T-helper 22 cell (primary cell): ENCODE measurements around the gene IL17RE.
"Not testable (repeated sequence)": the region's sequence is repeated elsewhere in the genome, so short reads cannot be mapped to it uniquely, and the experiment has no call there.

Source experiments
- DNase-seq: peaks from one replicate; pipeline ENCODE4 v3.0.0-alpha.2; 2020; ENCODE audit warnings: low read depth

The IL17RE gene

DNA sequence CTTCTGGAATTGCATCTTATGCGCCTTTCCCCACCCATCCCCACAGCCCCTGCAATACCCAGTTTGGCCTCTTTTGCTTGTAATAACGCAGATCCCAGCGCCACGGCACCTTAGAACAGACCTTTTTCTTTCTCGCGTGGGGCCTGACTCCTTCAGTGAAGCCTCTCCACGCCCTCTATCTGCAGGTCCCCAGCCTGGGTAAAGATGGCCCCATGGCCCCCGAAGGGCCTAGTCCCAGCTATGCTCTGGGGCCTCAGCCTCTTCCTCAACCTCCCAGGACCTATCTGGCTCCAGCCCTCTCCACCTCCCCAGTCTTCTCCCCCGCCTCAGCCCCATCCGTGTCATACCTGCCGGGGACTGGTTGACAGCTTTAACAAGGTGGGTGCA lies 31.6 kb downstream of the IL17RE start:
- DNase-seq = no peak

DNA sequence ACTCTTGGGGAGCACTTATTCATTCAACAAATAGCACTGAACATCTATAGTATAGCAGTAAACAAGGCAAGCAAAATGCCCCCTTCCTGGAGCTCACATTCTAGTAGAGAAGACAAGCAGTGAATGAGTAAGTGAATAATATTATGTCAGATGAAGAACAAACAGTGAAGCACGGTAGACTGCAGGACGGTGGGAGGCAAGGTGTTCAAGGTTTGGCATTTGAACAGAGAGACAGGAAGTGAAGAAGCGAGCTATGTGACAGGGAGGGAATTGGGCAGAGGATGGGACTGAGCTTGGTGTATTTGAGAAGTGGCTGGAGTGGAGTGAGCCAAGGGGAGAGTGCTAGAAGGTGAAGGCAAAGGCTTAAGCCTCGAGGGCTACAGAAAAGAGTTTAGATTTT lies 32.3 kb downstream of the IL17RE start:
- no peak for DNase-seq

DNA sequence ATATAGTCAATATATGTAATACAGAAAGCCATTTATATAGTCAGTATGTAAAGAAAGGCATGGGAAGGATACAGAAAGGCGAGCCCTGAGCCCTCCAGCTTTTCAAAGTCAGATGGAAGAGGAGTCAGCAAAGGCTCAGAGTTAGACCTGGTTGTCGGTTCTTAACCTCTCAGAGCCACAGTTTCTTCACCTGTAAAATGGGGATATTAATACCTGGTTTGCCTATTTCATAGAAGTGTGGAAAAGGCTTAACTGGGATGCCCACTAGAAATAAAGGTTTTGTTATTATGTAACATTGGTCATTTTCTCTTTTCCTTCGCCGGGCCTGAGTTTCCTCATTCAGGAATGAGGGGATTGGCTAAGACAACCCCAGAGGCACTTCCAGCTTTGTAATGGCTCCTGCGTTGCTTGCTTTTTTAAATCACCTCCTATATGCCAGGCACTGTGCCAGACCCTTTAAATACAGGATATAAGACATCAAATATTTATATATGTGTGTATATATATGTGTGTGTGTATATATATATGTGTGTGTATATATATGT lies 33.4 kb downstream of the IL17RE start:
- DNase-seq = no peak

DNA sequence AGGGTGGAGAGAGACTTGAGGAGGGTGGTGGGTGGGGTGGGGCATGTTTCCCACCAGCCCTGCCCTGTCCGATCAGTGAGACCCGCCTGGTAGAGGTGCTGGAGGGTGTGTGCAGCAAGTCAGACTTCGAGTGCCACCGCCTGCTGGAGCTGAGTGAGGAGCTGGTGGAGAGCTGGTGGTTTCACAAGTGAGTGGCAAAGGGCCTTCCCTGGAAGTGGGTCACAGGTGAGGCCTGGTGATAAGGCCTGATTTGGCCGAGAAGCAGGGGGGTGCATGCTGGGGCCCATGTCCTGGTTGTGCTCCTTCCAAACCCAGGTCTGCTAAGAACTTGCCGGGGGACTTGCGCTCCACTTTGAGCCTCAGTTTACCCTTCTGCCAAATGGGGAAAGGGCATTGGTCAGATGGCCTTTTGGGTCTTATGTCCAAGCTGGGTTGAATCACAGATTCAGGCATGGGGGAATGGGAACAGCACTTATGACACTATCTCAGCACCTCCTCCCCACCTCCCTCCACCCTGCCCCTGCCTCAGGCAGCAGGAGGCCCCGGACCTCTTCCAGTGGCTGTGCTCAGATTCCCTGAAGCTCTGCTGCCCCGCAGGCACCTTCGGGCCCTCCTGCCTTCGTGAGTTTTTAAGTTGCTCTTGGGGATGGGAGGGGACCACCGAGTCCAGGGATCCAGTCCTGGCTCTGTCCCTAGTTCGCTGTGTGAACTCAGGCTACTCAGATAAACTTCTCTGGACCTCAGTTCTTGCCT lies 35.0 kb downstream of the IL17RE start:
- DNase-seq = no peak

DNA sequence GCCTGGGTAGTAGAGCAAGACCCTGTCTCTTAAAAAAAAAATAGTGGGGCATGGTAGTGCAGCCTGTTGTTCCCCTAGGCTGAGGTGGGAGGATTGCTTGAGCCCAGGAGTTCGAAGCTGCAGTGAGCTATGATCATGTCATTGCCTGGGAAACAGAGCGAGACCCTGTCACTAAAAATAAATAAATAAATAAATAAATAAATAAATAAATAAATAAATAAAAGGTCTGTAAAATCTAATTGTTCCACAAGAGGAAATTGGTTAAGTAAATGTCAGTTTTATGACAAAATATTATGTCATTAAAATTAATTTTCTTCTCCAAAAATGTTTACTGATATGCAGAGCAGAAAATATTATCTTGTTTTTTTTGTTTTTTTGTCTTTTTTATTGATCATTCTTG lies 36.3 kb downstream of the IL17RE start:
- DNase-seq = no peak

DNA sequence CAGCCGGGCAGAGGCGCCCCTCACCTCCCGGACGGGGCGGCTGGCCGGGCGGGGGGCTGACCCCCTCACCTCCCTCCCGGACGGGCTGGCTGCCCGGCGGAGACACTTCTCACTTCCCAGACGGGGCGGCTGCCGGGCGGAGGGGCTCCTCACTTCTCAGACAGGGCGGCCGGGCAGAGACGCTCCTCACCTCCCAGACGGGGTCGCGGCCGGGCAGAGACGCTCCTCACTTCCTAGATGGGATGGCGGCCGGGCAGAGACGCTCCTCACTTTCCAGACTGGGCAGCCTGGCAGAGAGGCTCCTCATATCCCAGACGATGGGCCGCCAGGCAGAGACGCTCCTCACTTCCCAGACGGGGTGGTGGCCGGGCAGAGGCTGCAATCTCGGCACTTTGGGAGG lies 37.3 kb downstream of the IL17RE start:
- DNase-seq = not testable (repeated sequence)

DNA sequence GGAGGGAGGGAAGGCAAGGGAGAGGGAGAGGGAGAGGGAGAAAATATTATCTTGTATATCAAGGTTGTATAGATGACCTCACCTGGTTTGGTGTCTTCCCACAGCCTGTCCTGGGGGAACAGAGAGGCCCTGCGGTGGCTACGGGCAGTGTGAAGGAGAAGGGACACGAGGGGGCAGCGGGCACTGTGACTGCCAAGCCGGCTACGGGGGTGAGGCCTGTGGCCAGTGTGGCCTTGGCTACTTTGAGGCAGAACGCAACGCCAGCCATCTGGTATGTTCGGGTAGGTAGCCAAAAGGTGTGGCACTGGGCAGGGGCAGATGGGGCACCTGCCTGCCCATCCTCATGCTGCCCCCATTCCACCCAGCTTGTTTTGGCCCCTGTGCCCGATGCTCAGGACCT lies 38.1 kb downstream of the IL17RE start:
- DNase-seq = no peak

DNA sequence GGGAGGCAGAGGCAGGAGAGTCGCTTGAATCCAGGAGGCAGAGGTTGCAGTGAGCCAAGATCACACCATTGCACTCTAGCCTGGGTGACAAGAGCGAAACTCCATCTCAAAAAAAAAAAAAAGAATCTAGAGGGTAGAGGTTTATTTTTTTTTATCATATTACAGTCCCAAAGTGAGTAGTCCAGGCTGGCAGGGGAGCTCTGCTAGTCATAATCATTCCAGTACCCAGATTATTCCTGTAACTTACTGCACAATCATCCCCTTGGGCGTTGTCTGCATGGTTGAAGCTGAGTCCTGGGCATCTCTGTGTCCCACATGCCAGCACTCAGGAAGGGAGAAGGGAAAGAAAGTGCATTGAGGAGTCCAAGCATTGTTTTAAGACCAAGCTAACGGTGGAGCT lies 39.5 kb downstream of the IL17RE start:
- DNase-seq = no peak

DNA sequence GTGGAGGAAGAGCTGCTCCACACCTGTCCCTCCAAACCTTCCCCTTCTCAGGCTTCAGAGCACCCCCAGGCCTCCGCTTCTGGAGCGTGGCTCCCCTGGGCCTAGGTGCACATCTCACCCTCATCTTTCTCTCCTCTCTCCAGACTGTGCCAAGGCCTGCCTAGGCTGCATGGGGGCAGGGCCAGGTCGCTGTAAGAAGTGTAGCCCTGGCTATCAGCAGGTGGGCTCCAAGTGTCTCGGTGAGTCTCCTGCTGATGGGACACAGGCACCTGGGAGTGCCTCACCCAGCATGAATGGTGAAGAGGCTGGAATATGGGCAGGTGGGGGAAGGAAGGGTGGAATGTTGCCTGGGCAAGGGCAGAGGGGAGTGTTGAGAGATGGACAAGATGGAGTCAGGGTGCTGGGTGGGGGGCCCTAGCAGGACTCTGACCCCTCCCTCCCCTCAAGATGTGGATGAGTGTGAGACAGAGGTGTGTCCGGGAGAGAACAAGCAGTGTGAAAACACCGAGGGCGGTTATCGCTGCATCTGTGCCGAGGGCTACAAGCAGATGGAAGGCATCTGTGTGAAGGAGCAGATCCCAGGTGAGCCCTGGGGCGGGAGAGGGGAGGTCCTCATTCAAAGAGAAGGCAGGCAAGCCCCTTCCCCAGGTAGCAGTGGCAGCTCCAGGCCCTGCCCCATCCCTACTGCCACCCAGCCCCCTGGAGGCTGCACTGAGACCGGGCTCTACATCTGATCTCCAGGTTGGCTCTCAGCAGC lies 40.5 kb downstream of the IL17RE start:
- DNase-seq = no peak

DNA sequence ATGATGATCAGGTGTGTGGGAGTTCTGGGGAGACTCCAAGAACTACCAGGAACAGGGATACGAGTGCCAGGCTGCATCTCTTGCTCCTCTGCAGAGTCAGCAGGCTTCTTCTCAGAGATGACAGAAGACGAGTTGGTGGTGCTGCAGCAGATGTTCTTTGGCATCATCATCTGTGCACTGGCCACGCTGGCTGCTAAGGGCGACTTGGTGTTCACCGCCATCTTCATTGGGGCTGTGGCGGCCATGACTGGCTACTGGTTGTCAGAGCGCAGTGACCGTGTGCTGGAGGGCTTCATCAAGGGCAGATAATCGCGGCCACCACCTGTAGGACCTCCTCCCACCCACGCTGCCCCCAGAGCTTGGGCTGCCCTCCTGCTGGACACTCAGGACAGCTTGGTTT lies 41.6 kb downstream of the IL17RE start:
- DNase-seq = no peak

DNA sequence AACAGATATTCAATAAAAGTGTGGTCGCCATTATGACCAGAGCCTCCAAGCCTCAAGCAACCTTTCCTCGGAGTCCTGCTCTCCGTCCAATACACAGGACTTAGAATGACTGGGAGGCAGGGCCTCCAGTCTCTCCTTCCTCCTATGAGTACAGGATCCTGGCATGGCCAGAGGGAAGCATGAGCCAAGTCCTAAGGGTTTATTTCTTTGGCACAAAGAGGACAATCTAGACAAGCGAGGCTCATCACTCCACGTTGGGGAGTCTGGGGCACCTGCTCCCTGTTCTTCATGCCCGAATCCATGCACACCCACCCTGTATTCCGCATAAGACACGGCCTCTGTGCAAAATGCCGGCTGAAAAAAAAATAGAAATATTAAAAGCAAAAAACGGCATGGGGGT lies 42.7 kb downstream of the IL17RE start:
- DNase-seq = no peak

DNA sequence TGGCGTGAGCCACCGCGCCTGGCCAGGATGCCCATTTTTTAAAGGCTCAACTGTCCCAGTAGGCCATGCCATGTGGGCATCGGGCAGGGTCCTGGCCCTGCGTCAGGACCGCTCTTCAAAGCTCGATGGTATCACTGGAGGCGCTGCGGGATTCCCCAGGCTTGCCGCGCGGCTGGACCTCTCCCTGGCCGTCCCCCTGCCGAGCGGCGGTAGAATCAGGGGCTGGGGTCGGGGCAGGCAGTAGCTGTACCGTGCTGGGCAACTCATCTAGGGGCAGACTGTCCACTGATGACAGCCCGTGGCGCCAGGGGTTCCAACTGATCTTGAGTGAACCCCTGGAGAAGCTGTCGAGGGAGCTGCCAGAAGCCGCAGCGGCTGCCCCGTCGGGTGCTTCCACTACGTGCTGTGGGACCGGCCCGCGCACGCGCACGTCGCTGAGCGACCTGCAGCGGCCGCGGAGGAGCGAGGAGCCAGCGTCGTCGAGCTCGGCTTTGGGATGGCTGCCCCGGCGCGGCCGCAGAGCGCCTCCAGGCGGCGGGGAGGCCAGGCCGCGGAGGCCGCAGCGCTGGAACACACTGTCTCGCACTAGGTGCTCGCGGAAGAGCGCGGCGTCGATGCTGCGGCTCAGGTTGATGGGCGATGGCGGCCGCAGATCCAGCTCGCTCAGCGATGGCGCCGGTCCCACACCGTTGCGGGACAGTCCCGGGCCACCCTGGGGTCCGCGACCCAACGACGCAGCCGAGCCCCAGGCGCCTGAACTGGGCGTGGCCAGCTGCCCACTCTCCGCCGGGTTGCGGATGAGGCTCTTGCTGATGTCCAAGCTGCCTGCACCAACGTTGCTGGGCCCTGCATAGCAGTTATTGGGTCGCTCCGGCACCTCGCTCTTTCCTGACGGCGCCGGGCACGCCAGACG lies 43.7 kb downstream of the IL17RE start:
- peak; percentile 67 for DNase-seq

DNA sequence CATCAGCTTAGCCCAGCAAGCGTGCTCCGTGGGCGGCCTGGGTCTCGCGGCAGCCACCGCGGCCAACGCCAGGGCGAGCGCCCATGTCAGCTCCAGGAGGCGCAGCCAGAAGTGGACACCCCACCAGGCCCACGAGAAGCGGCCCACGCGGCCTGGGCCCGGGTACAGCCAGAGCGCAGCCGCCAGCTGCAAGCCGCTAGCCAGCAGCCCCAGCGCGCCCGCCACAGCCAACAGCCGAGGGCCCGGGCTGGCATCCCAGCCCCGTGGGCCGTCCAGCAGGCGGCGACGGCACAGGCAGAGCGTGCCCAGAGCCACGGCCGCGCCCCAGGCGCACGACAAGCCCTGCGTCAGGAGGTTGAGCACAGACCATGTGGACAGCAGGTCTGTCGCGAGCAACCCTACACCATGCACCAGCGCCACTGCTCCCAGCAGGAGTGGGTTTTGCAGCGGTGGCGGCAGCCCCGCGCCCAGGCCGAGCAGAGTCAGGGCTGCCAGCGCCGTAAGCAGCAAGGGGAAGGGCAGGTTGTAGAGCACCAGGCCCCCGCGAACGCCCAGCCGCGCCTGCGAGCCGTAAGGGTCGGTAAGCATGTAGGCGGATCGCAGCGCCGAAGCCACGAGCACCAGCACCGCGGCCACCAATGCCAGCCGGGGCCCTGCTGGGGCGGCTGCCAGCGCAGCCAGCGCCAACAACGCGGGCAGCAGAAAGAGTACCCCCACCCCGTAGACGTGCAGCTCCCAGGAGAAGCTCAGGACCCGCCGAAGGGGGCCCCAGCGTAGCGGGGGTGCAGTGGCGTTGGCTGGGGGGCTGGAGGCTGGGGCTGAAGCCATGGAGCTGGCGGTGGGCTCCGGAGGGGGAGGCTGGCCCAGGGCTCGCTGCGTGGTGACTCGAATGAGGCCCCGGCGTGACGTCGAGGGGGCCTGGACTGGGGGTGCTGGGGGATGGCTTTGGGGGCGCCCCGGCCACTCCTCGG lies 44.7 kb downstream of the IL17RE start:
- no peak for DNase-seq

DNA sequence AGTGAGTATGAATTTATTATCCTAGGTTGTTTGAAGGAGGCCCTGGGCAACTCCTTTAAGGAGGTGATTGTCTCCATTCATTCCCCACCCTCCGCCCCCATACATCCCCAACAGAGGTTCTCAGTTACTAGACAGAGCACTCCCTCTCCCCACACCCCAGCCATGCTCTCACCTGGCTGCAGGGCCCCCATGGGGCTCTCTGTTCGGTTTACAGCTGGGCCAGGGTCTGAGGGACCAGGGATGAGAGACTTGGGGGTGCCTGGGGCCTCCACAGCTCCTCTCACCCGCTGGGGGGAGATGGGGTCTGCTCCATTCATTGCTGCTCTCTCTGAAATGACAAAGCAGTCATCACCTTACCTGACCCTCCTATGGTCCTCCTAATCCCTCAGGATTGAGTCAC lies 45.9 kb downstream of the IL17RE start:
- no peak for DNase-seq

DNA sequence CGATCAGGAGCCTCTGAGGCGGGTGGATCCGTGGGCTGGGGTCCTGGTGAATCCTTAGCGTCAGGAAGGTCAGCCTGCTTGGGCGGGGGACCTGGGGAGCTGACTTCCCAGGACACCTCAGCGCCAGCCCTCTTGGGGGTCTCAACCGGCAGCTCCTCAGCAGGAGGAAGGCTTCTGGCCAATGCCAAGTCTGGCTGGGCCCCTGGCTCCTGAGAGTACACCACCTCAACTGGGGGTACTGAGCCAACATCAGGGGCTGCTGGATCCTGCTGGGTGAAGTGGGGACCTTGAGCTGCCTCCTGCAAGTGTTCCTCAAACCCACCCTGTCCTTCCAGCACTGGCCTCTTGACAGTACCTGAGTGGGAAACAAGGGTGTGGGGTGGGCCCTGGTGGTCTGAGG lies 46.5 kb downstream of the IL17RE start:
- no peak for DNase-seq

DNA sequence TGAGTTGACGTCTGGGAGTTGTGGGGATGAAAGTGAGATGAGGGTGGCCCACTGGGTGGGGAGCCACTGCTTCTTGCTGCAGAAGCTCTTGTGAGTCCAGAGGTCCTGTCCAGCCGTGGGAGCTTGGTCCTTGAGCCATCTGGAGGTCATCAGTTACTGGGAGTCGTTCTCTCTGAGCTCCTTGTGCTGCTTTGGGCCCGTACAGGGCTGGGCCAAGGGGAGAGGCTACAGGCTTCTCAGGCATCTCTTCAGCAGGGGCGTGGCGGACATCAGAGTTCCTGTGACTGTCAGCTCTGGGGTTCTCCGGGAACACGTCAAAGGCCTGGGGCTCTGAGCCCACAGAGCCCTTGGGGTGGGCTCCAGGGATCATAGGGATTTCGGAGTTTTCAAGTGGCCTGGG lies 47.0 kb downstream of the IL17RE start:
- DNase-seq = no peak

DNA sequence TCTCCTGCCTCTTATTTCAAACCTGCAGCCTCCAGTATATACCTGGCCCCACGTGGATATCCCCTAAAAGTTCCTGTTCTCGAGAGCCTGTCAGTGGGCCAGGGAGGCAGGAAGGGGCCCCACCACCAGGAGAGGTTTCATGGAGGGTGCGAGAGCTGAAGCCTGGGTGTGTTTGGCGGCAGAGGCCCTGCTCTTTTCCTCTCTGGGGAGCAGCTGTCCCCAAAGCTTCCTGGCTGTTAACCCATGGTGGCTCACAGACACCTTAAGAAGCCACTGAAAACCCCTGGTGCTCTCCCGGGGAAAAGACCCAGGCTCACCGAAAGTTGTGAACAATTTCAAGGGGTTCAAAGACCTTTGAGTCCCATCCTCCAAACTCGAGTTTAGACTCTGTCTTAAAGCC lies 48.5 kb downstream of the IL17RE start:
- DNase-seq = no peak

DNA sequence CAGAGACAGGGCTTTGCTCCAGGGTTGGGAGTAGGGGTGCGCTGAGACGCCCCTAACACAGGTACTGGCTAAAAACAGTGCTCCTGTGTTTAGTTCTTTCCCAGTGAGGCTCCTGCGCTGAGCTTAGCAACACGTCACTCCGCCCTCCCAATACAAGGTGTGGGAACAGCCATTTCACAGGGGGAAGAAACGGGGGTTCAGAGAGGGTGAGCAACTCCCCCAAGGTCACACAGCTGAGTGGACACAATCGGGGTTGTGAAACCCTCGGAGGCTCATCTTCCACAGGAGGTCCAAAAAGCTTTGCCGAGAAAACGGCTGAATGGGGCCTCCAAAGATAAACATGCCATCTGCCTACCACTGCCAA lies 48.9 kb downstream of the IL17RE start:
- no peak for DNase-seq

DNA sequence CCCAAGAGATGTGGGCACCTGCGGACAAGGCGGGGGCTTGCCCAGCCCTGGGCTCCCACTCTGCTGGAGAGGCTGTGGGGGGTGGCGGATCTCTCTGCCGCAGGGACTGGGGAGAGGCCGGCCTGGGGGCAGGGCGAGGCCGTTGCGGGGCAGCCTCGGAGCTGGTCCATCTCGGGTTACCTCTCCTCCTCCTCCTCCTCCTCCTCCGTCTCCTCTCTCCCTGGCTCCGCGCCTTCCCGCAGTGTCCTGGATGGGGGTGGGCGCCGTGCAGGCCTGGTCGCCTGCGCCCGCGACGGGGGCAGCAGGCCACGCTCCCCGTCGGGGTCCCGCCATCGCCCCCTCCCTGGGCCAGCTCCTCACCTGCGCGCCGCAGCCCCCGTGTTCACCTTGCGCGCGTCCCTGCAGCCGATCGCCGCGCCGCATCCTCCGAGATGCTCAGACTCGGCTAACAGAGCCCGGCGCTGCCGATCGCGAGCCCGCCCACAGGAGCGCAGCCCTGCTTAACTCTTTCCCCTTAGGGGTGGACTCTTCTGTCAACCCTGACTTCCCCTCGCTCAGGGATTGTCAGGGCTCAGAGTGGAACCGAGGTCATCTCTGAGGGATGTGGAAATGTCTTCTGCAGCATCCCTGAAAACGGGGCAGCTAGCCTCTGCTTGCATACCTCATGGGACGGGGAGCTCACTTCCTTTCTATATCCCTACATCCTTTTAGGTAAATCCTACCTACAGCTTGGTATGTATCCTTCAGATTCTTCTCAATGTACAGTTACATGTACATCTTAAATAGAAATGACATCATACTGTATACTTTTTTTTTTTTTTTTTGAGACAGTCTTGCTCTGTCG lies 49.5 kb downstream of the IL17RE start, which contains the start of gene PRRT3:
TSS of gene PRRT3 (minus strand) at position 447 of the 844 bp plus-strand sequence. CDS start 2,293 bp downstream, outside the sequence.
- DNase-seq = no peak

DNA sequence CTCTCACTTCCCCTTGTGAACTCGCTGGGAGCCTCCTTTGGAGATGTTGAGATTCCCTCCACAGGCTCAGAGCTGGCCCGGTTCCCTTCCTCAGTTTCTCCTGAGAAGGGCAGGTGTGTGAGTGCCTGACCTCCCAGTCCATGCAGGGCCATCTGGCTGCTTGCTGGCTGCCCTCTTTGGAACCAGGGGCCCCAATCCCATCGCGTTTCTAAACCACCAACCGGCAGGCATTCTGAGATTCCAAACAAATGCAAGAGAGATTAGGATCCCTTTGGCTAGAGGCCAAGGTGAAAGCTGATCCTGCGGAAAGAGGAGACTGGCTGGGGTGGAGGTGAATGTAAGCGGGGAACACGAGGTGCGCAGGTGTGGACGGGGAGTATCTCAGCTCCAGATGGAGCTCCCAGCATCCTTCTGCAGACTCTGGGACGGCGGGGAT lies 52.4 kb downstream of the IL17RE start:
- DNase-seq = no peak
